ENCODE data around the gene GPR162. TPM values are rescaled to one million over a fixed set of nuclear protein-coding genes. Genes with fewer than 3 reads are reported as not detected.

Gene GPR162
- total RNA-seq, 1 donor, result 3.0 TPM

GRCh38 chr12:6826734-6827436 is 5.3 kb downstream of the GPR162 start:
- no peak overlapping the region for H3K4me3 ChIP-seq (ENCODE audit: low read depth, low read length)
- DNase-seq (ENCODE audit: low read depth), result no peak
- TF ChIP-seq CTCF (IDR thresholded peaks at IDR 0.05; ENCODE audit: insufficient read depth, low read depth, low read length), result no peak

GRCh38 chr12:6827437-6827911 is 5.9 kb downstream of the GPR162 start:
- peak overlapping the region; percentile 44 for H3K4me3 ChIP-seq (ENCODE audit: low read depth, low read length)
- DNase-seq (ENCODE audit: low read depth), result peak; percentile 83
- no peak for TF ChIP-seq CTCF (IDR thresholded peaks at IDR 0.05; ENCODE audit: insufficient read depth, low read depth, low read length)

DNA sequence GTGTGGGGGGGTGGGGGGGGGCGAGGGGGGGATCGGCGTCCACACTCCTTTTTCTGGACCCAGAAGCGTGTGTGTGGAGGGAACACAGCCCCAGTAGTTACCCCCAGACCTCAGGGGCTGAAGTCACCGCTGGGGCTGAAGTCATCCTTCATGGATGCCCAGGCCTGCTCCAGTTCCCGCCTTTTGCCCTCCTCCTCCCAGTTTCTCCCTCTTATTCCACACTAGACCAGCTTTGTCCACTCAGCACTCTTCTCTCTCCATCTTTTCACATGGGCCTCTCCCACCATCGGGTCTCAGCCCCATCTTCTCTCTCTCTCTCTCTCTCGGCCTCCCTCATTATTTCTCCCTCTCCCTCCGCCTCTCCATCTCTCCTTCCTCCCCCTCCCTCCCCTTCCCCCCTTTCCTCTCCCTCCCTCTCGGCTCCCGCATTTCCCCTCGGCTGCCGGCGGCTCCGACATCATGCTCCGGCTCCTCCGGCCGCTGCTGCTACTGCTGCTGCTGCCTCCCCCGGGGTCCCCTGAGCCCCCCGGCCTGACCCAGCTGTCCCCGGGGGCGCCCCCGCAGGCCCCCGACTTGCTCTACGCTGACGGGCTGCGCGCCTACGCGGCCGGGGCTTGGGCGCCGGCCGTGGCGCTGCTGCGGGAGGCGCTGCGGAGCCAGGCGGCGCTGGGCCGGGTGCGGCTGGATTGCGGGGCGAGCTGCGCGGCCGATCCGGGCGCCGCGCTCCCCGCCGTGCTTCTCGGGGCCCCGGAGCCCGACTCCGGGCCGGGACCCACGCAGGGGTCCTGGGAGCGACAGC is 6.6 kb downstream of the GPR162 start, which contains the start of gene P3H3:
Gene P3H3 (plus strand): TSS at position 426 of the 799 bp plus-strand sequence. CDS start 34 bp downstream, at position 460.
- TF ChIP-seq CTCF (IDR thresholded peaks at IDR 0.05; ENCODE audit: insufficient read depth, low read depth, low read length), result no peak
- peak; percentile 49 for DNase-seq (ENCODE audit: low read depth)
- H3K4me3 ChIP-seq (ENCODE audit: low read depth, low read length), result peak within 1 kb of the TSS; percentile 96

DNA sequence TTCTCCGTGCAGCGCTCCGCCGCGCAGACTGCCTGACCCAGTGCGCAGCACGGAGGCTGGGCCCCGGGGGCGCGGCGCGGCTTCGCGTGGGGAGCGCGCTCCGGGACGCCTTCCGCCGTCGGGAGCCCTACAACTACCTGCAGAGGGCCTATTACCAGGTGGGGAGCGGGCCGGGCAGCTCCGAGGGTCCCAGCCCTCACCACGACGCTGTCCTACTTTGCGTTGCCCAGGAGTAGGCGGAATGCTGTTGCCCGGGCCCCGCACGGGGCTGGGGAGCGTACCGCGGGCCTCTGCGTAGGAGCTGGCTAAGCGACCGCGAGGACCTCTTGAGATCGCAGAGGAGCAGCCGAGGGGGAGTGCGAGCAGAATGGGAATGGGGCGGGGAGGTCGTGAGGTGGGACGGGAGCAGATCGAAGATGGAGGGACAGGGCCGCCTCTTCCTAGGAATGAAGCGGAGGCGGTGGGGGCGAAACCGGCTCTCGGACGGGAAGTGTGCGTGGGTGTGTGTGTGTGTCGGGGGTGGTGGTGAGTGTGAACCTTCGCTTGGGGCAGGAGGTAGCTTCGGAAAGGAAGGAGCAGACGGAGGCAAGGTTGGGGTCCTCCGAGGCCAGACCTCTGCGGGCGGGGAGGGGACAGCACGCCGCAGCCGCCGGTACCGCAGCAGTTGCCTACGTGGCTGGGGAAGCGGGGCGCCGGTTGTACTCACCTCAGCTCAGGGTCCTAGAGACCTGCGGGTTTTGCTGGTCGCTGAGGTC is 7.3 kb downstream of the GPR162 start:
- peak overlapping the region; percentile 96 for H3K4me3 ChIP-seq (ENCODE audit: low read depth, low read length)
- no peak for TF ChIP-seq CTCF (IDR thresholded peaks at IDR 0.05; ENCODE audit: insufficient read depth, low read depth, low read length)
- peak; percentile 74 for DNase-seq (ENCODE audit: low read depth)

GRCh38 chr12:6829536-6830220 is 8.1 kb downstream of the GPR162 start:
- peak; percentile 67 for DNase-seq (ENCODE audit: low read depth)
- peak; percentile 31 for TF ChIP-seq CTCF (IDR thresholded peaks at IDR 0.05; ENCODE audit: insufficient read depth, low read depth, low read length)
- peak overlapping the region; percentile 96 for H3K4me3 ChIP-seq (ENCODE audit: low read depth, low read length)

DNA sequence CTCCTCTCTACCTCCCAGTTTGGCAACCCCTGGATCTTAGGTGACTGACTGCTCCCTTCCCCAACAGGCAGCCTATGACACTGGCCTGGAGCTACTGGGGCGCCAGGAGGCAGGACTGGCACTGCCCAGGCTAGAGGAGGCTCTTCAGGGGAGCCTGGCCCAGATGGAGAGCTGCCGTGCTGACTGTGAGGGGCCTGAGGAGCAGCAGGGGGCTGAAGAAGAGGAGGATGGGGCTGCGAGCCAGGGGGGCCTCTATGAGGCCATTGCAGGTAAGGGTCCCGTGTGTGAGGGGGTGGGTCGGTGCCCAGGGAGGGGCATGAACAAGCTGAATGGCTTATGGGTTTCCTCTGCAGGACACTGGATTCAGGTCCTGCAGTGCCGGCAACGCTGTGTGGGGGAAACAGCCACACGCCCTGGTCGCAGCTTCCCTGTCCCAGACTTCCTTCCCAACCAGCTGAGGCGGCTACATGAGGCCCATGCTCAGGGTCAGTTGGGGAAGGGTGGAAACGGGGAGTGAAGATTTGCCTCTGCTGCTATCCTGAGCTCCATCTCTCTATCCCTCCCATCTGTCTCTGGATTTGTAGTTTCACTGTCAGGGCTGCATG is 8.8 kb downstream of the GPR162 start:
- no peak for TF ChIP-seq CTCF (IDR thresholded peaks at IDR 0.05; ENCODE audit: insufficient read depth, low read depth, low read length)
- no peak for DNase-seq (ENCODE audit: low read depth)
- peak overlapping the region; percentile 96 for H3K4me3 ChIP-seq (ENCODE audit: low read depth, low read length)
